ENCODE measurements around the gene TRIM16.
"Not testable (repeated sequence)": the region's sequence is repeated elsewhere in the genome, so short reads cannot be mapped to it uniquely, and the experiment has no call there.

TRIM16 gene

DNA sequence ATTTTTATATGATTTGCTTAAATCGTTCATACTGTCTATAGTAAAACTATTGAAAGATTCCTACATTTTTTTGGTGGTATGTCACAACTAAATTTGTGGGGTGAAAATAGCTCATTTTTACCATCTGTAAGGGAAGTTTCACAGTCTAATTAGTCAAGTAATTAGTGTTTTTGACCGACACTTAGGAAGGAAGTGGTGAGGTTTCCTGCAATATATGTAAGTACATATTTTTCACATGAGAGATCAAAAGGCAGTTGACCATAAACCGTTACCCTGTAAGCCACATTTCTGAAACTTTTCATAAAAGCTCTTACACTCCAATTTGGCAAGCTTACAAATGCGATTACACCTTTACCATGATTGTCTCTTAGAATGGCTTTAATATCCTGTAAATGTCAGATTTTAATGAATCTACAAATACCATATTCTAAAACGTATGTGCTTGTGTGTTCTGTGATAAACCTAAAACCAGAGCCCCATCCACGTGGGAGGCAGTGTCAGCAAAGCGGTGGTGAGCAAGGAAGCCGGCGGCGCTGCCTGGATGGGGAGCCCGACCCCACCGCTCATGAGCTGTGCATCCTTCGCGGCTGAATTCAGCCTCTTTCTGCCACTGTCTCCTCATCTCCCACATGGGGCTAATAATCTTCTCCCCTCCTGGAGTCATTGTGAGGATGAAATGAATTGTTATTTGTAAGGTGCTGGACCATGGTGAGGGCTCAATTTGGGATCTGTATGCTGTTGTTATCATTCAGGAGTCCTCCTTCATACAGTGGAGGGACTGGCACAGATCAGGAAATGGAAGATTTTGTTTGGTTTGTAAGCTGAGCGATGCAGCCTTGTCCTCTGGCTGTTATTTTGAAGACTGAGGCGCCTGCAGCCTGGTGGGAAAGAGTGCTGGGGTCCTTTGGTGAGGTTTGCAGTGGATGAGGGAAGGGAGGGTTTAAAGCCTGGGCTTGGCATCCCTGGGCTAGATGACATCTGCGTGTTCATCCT lies 94.3 kb downstream of the TRIM16 start:
- not testable (repeated sequence) for H3K4me3 ChIP-seq (replicated peaks; ENCODE audit: low read depth, low read length); DNase-seq (ENCODE audit: low read depth)

DNA sequence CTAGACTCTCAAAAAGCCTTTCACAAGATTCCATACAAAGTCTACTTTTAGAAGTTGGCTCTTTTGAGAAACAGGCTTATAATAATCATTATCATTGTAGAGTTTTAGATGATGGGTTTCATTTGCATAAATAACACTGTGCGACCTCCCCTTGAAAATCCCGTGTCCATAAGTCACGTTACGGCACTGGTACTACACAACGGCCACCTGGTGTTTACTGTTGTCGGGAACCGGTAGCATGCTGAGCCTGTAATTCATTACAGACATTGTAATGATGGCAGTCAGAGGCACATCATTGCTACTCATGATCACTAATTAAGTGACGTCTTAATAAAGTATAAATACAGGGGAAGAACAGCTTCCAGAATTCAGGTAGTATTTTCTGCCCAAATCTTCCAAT lies 96.1 kb downstream of the TRIM16 start:
- not testable (repeated sequence) for H3K4me3 ChIP-seq (replicated peaks; ENCODE audit: low read depth, low read length); DNase-seq (ENCODE audit: low read depth)

DNA sequence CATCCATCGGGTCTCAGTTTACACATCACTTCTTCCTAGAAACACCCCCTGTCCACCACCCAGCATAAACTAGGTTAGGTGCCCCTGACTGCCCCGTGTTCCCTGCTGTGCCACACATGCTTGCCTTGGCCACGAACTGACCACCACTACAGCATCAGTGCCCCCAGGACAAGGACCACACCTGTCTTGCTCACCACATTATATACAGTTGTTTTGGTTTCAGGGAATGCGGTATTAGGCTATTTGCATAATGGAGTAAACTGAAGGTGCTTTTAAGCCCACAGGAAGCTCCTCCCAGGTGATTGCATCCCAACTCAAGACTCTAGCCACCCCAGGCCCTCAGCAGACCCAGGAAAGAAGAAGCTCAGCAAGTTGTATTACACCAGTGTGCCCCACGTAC lies 100.8 kb downstream of the TRIM16 start:
- not testable (repeated sequence) for H3K4me3 ChIP-seq (replicated peaks; ENCODE audit: low read depth, low read length); DNase-seq (ENCODE audit: low read depth)

DNA sequence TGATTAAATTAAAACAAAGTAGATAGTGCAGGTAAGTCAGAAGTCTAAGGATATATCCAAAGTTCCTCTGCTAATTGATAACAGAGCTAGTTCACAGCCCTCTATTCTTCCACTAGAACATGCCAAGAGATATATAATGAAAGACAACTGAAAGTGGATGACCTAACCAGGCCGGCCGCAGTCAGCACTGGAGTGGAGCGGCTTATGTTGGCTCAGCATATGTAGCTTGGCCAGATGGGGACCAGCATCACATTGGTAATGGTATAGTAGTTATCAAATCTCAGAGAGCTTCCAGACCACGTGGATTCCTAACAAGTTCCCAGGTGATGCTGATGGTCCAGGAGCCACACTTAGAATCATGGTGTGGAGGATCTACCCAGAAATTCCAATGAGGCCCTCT lies 102.6 kb downstream of the TRIM16 start:
- DNase-seq (ENCODE audit: low read depth); H3K4me3 ChIP-seq (replicated peaks; ENCODE audit: low read depth, low read length): not testable (repeated sequence)
